ENCODE data around the gene HCAR1. TPM values are rescaled to one million over a fixed set of nuclear protein-coding genes. Genes with fewer than 3 reads are reported as not detected.
A peak's percentile ranks its signal among the peaks of the same experiment; 100 is the strongest.
"Not testable (repeated sequence)": the region's sequence is repeated elsewhere in the genome, so short reads cannot be mapped to it uniquely, and the experiment has no call there.

HCAR1 gene, protein sequence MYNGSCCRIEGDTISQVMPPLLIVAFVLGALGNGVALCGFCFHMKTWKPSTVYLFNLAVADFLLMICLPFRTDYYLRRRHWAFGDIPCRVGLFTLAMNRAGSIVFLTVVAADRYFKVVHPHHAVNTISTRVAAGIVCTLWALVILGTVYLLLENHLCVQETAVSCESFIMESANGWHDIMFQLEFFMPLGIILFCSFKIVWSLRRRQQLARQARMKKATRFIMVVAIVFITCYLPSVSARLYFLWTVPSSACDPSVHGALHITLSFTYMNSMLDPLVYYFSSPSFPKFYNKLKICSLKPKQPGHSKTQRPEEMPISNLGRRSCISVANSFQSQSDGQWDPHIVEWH
- under 0.01 TPM in 1 of 2 replicates, not detected in the other for total RNA-seq

DNA sequence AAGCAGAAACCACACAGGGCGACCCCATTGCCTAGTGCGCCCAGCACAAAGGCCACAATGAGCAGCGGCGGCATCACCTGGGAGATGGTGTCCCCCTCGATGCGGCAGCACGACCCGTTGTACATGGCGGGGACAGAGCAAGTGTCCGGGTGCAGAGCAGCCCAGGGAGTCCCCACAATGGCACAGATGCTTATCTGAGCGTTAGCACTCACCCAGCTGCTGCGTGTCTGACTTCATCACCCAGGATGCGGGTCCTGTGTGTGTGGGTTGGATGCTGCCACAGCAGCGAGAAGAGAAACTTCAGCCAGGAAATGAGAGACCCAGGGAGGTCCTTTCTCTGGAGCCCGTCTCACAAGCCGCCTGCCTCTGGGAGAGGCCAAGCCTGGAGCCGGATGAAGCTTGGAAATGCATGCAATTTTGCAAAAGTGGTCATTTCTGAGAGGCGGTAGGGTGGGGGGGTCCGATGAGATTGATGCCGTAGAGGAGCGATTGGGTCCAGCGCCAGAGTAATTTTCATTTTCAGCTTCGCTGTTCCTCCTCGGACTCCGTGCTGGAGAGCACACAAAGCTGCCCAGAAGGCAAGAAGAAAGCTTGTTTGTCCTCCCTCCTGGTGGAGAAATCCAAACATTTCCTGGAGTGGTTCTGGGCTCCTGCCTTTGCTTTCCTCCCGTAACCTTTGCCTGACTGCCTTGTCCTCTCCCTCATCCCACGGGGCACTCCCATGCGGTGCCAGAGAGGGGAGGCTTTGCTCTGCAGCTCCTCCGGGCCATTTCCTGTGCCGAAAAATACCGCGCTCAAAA is at the start of gene HCAR1:
Gene HCAR1 (minus strand): TSS at position 630 of the 800 bp plus-strand sequence. CDS start 505 bp downstream, at position 125.
- DNase-seq (ENCODE audit: low read depth in 2 of 2), result no peak

DNA sequence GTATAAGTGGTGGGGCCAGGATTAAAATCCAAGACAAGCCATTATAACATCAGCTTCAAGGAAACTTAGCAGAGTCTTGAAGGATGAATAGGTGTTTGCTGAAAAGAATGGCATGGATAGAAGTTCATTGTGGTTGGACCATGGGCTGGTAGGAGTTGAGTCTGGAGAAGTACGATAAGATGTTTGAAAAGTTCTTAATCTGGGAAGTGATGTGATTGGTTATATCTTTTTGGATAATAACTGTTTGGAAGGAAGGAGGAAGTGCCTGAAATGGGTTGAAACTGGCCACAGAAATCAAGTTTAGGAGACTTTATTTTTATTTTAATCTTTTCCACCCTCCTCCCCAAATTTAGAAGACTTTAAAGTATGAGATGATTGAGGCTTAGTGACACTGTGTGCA is 26.9 kb upstream of the HCAR1 start:
- DNase-seq (ENCODE audit: low read depth in 2 of 2), result no peak

DNA sequence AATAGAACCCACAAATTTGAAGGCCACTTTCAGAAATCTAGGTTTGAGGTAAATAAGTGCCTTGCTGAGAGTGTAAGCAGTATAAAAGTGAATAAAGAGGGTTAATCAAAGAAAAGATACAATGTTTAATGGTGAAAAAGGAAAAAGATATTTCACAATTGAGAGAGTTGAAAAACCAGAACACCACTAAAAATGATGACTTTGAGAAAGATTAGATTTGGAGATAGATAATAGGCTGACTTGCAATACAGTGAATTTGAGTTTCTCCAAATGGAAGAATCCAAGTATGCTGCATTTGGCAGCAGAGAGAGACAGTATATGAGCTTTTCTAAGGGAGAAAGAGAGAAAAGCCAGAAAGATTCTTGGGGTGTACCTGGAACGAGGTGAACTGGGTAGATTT is 24.1 kb upstream of the HCAR1 start:
- no peak for DNase-seq (ENCODE audit: low read depth in 2 of 2)

DNA sequence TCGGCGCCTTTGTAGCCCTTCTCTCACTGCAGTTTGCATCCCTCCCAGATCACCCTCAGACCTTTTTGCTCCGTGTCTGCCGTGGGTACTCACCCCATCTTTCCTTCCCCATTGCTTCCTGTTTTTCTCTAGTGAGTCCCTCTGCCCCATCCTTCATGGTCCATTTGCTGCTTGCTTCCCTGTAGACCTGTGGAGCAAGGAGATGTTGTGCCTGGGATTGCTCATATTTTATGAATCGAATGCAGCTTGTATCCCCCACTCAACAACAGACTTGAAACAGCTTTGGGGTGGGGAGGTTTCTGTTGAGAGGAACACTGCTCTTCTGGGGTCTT is 22.6 kb upstream of the HCAR1 start:
- DNase-seq (ENCODE audit: low read depth in 2 of 2), result peak; percentile 12 to 27

DNA sequence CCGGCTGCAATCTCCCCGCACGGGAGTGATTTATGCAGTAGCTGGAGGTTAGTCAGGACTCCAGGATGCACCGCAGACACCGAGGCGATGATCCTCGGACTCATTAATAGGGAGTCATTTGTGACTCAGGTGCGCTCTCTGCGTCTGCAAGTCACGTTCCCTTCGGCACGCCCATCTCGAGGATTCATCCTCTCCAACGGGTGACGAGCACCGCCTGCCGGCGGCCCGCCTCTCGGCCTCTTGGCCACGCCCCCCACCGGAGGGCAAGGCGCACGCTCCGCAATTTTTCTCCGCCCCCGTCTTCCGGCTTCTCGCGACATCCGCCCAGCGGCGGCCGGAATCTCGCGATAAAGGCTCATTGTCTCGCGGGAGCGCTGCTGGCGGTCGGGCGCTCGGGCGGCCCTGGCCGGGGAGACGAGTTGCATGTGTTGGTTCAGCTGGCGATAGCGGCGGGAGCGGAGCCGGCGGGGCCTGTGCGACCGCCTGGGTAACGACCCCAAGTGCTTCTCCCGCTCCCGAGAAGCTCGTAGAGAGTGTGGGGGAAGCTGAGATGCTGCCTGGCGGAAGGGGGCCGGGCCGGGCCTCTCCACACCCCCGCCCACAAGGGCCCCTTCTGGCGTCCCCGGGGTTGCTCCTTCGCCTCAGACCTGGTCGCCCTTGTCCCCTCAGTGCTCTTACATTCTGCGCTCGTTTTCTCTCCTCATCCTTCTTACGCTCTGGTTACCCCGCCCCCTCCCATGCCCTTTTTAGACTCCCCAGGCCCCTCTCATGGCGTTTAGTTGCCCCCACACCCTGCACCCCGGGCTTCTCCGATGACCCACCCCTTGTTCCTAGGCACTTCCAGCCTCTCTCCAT is 22.0 kb upstream of the HCAR1 start, which contains the start of gene DENR:
Gene DENR (plus strand): TSS at position 361 of the 855 bp plus-strand sequence. CDS start 878 bp downstream, outside the sequence.
- peak; percentile 97 to 99 for DNase-seq (ENCODE audit: low read depth in 2 of 2)

DNA sequence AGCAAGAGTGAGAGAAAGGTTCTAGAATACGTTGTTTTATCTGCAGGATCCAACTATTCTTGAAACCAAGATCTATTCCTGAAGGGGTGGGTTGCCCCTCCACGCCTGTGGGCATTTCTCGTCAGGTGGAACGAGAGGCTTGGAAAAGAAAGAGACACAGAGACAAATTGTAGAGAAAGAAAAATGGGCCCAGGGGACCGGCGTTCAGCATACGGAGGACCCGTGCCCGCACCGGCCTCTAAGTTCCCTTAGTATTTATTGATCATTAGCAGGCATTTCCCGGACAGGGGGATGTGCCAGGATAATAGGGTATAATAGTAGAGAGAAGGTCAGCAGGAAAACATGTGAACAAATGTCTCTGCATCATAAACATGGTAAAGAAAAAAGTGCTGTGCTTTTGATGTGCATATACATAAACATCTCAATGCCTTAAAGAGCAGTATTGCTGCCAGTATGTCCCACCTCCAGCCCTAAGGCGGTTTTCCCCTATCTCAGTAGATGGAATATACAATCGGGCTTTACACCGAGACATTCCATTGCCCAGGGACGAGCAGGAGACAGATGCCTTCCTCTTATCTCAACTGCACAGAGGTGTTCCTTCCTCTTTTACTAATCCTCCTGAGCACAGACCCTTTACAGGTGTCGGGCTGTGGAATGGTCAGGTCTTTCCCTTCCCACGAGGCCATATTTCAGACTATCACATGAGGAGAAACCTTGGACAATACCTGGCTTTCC is 20.3 kb upstream of the HCAR1 start:
- not testable (repeated sequence) for DNase-seq (ENCODE audit: low read depth in 2 of 2)

DNA sequence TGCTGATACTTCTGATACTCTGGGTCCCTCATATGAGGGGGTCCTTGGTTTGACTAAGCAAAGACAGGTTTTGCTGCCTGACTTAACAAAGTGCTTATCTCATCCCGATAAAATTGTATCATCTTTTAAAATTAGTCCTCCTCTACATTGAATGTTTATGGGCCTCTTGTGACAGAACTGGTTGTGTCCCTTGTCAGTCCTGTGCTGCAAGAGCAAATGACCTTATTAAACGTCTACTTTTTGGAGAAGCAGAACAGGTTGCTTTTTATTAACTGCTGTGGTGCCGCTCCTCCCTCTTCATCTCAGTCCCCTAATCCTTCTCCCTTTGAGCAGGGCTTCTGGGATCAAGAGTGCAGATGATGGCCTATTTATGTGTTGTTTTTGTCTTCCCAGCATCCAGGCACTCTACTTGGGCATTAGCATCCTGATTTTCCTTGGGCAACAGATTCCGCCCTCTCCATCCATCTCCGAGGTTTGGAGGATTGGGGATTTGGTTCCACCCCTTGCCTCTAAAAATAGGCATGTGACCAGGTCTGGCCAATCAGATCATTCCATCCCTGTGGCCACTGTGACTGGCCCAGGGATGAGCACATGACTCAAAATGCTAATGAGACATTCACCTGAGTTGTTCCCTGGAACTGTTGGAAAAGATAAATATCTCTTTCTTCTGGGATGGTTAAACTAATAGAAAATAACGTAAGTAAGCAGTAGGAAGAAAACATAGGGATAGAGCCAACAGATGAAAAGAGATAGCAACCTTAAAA is 19.1 kb upstream of the HCAR1 start:
- DNase-seq (ENCODE audit: low read depth in 2 of 2), result no peak

DNA sequence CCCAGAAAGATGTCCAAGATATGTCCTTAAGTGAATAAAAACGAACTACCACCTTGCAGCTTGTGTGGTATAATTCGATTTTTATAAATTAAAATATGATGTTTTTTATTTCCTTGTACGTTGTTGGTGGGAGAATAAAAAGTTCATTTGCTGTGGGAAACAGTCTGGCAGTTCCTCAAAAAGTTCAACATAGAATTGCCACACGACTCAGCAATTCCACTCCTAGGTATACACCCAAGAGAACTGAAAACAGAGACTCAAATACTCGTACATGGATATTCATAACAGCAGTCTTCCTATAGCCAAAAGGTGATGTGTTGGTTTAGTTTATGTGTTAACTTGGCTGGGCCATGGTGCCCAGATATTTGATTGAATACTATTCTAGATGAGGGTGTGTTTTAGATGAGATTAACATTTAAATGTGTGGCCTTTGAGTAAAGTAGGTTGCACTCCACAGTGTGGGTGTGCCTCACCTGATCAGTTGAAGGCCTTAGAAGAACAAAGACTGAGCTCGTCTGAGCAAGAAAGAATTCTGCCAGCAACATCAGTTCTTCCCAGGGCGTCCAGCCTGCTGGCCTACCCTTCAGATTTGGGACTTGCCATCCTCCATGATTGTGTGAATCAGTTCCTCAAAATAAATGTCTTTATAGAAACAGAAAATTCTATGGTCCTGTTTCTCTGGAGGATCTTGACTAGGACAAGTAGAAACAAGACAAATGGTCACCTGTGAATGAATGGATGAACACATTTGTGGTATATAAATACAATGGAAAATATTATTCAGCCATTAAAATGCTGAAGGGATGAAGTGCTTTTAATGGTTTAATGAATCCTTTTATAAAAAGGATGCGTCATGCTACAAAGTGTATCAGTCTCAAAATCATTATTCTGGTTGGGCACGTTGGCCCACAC is 16.8 kb upstream of the HCAR1 start:
- no peak for DNase-seq (ENCODE audit: low read depth in 2 of 2)

DNA sequence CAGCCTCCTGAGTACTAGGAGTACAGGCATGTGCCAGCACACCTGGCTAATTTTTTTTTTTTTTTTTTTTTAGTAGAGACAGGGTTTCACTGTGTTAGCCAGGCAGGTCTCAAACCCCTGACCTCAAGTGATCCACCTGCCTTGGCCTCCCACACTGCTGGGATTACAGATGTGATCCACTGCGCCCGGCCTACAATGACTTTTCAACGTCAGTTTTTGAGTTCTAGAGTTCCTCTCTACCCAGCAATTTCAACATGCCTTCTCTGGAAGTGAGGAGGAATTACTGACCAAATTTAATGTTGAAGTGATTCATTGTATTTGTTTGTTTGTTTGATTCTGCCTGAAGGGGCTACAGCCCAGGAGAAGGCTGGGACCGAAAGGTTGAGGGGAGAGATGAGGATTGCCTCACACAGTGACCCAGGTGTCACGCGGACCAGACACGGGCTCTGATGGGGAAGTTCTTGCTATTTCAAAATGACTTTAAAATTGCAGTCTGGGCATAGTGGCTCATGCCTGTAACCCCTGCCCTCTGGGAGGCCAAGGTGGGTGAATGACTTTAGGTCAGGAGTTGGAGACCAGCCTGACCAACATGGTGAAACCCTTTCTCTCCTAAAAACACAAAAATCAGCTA is 13.4 kb upstream of the HCAR1 start:
- DNase-seq (ENCODE audit: low read depth in 2 of 2), result no peak

DNA sequence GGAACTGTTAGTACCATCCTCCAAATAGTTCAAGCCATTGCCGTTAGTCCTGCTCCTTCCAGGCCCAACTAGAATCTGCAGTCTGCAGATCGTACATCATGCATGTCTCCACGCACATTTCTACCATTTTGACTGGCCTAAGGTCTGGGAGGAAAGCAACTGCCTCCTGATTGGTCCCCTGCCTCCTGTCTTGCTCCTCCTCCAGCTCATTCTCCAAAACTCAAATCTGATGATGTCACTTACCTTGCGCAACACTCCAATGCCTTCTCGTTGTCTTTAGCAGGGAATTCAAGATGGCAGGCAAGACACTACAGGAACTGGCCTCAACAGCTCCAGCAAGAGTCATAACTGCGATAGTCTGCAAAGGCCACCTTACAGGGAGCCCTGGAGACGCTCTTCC is 9.7 kb upstream of the HCAR1 start:
- DNase-seq (ENCODE audit: low read depth in 2 of 2), result no peak

DNA sequence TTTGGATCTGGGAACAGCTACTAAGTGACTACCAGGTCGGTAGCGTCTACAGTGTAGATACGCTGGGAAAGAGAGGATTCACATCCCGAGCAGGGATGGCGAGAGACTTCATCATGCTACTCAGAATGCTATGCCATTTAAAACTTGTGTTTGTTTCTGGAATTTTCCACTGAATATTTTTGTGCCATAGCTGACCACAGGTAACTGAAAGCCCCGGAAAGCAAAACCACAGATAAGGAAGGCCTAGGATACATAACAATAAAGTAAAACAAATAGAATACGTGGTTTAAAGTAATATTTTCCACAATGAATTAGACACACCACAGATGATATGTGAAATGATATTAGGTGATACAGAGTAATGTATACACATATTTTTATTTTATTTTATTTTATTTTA is 7.9 kb upstream of the HCAR1 start:
- DNase-seq (ENCODE audit: low read depth in 2 of 2), result peak in 1 of 2 donors; percentile 47

DNA sequence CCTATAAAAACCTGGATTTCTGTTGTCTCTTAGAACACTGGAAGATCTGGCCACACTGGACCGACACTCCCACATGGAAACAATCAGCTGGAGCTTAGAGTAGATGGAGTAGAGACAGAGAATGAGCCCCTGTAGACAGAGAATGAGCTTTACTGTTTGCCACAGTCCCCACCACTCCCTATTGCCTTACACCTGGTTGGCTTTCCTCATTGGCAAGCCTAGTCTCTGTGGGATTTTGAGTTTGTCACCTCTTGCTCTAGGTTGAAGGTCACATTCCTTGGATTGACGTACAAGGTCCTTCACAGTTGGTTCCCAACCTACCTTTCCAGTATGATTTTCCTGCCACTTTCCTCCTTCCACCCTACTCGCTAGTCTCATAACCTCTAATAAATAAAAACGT is 2.0 kb upstream of the HCAR1 start:
- DNase-seq (ENCODE audit: low read depth in 2 of 2), result no peak

DNA sequence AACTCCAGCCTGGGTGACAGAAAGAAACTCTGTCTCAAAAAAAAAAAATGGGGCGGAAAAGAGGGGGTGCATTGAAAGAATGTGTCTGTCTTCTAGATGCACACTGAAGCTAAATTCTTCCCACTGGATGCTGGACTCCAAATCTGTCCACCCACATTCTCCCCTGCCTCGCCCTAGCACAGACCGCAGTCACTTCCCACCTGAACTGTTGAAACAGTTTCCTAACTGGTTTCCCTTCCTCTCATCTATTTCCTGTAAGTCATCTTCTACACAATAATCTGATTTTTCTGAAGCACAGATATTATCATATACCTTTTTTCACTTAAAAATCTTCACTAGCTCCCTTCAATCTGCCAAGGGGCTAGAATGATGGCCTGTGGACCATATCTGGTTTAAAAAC is 1.5 kb upstream of the HCAR1 start:
- DNase-seq (ENCODE audit: low read depth in 2 of 2), result no peak

DNA sequence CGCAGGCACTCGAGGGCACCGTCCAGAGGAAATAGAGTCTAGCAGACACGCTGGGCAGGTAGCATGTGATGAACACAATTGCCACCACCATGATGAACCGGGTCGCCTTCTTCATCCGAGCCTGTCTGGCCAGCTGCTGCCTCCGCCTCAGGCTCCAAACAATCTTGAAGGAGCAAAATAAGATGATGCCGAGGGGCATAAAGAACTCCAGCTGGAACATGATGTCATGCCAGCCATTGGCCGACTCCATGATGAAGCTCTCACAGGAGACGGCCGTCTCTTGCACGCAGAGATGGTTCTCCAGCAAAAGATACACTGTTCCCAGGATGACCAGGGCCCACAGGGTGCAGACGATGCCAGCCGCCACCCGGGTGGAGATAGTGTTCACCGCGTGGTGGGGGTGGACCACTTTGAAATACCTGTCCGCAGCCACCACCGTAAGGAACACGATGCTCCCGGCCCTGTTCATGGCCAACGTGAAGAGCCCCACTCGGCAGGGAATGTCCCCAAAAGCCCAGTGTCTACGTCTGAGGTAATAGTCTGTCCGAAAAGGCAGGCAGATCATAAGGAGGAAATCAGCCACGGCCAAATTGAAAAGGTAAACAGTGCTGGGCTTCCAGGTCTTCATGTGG is 945 bp downstream of the HCAR1 start:
- DNase-seq (ENCODE audit: low read depth in 2 of 2), result no peak

DNA sequence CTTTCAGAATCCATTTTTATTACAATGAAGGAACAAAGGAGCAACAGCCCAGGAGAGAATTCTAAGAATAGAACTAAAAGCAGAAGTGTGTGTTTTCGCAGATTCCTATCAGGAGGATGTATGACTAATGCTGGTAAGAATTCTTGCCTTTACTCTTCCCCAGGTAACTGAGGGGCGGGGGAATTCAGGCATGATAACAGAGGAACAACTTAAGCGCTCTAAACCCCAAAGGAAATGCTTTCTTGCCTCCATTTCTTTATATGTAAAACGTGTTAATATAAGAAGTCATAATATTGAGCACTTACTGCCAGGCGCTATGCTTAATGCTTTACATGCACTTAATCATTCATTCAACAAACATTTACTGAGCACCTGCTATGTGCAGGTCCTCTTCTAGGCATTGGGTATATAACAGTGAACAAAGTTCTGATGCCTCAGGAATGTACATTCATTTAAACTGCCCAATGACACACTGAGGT is 4.5 kb downstream of the HCAR1 start:
- DNase-seq (ENCODE audit: low read depth in 2 of 2), result peak; percentile 23 to 67

DNA sequence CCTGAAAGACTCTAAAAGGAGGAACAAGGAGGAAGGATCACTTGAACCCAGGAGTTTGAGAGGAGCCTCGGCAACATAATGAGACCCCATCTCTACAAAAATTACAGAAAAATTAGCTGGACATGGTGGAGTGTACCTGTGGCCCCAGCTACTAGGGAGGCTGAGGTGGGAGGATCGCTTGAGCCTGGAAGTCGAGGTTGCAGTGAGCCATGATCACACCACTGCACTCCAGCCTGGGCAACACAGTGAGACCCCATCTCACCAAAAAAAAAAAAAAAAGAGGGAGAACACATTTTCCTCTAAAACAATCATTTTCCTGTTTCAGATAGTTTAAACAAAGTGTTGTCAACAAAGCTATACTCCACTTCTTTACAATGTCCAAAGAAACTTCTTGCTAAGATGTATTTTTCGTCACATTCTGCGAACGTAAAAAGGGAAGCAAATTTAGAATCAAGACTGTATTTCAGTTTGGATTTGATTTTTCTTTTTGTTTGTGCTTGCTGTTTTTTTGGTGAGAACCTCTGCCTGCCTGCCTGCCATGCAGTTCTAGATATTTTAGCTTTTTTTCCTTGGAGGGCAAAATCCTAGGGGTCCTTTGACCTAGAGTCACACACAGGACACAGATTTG is 5.1 kb downstream of the HCAR1 start:
- no peak for DNase-seq (ENCODE audit: low read depth in 2 of 2)

DNA sequence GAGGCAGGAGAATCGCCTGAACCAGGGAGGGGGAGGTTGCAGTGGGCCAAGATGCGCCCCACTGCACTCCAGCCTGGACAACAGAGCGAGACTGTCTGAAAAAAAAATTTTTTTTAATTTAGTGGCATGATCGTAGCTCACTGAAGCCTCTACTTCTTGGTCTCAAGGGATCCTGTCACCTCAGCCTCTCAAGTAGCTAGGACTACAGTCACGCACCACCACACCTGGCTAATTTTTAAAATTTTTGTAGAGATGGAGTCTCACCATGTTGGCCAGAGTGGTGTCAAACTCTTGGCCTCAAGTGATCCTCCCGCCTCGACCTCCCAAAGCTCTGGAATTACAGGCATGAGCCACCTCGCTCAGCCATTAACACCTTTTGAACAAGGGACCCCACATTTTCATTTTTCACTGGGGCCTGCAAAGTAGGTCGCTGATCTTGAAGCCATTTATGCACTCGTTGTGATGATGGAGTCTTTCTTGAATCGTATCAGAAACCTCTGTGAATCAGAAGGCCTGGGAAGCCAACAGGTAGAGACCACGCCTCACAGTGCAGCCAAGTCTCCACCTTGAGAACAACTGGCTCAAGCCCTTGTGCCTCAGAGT is 5.9 kb downstream of the HCAR1 start:
- DNase-seq (ENCODE audit: low read depth in 2 of 2), result no peak

All from lung microvascular endothelial cell (primary cell).